Measurements from ENCODE around the gene PCDHGC3.

The PCDHGC3 gene

GRCh38 chr5:141508798-141509611, 33.2 kb downstream of the PCDHGC3 start:
- TF ChIP-seq CTCF (conservative IDR thresholded peaks at IDR 0.05; ENCODE audit: low read length) = no peak
- DNase-seq (ENCODE audit: low read depth) = peak; percentile 97
- peak overlapping the region; percentile 52 for H3K4me3 ChIP-seq (ENCODE audit: low read length)

GRCh38 chr5:141510160-141510559, 34.4 kb downstream of the PCDHGC3 start:
- no peak overlapping the region for H3K4me3 ChIP-seq (ENCODE audit: low read length)
- no peak for TF ChIP-seq CTCF (conservative IDR thresholded peaks at IDR 0.05; ENCODE audit: low read length)
- DNase-seq (ENCODE audit: low read depth) = no peak

- no peak overlapping the region for H3K4me3 ChIP-seq (ENCODE audit: low read length)
- TF ChIP-seq CTCF (conservative IDR thresholded peaks at IDR 0.05; ENCODE audit: low read length) = no peak
- DNase-seq (ENCODE audit: low read depth) = no peak
These were observed 35.3 kb downstream of the PCDHGC3 start for GRCh38 chr5:141510850-141511601.

DNA sequence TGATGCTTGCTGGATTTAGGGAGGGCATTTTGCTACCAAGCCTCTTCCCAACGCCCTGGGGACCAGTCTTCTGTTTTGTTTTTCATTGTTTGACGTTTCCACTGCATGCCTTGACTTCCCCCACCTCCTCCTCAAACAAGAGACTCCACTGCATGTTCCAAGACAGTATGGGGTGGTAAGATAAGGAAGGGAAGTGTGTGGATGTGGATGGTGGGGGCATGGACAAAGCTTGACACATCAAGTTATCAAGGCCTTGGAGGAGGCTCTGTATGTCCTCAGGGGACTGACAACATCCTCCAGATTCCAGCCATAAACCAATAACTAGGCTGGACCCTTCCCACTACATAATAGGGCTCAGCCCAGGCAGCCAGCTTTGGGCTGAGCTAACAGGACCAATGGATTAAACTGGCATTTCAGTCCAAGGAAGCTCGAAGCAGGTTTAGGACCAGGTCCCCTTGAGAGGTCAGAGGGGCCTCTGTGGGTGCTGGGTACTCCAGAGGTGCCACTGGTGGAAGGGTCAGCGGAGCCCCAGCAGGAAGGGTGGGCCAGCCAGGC, 36.1 kb downstream of the PCDHGC3 start:
- TF ChIP-seq CTCF (conservative IDR thresholded peaks at IDR 0.05; ENCODE audit: low read length) = no peak
- no peak overlapping the region for H3K4me3 ChIP-seq (ENCODE audit: low read length)
- DNase-seq (ENCODE audit: low read depth) = no peak

- H3K4me3 ChIP-seq (ENCODE audit: low read length) = peak overlapping the region; percentile 47
- peak; percentile 65 for DNase-seq (ENCODE audit: low read depth)
- TF ChIP-seq CTCF (conservative IDR thresholded peaks at IDR 0.05; ENCODE audit: low read length) = peak; percentile 85
These were observed 36.7 kb downstream of the PCDHGC3 start for GRCh38 chr5:141512390-141512910.

DNA sequence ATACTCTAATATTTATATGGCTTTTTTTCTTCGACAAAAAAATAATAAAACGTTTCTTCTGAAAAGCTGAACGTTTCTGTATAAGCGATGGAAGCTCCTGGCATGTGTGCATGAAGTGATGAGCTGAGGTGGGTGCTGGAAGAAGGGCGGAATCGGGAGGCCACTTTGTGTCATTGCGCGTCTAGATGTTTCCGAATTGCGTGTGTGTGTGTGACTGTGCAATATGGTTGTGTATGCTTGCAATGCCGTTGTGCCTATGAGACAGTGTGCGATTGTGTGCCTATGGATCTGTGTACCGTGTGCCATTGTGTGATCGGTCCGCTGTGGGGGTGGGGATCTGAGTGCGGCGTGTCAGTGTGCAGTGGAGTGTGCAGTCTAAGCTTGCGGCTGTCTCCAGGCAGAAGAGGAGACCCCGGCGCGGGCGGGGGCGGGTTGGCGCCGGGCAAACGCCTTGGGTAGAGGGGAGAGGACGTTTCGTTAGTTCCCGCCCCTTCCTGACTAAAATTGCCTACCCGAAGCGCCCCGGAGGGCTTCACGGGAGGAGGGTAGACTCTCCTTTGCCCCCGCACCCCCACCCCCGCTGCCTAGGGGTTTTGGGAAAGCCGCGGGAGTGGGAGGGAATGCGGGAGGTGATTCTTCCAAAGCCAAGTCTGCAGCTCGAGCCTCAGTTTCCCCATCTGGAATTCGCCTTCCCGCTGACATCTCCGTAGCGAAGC, 37.3 kb downstream of the PCDHGC3 start:
- H3K4me3 ChIP-seq (ENCODE audit: low read length) = peak overlapping the region; percentile 47
- no peak for TF ChIP-seq CTCF (conservative IDR thresholded peaks at IDR 0.05; ENCODE audit: low read length)
- peak; percentile 55 for DNase-seq (ENCODE audit: low read depth)
